ENCODE data around the gene DIPK1A.

DIPK1A gene

DNA sequence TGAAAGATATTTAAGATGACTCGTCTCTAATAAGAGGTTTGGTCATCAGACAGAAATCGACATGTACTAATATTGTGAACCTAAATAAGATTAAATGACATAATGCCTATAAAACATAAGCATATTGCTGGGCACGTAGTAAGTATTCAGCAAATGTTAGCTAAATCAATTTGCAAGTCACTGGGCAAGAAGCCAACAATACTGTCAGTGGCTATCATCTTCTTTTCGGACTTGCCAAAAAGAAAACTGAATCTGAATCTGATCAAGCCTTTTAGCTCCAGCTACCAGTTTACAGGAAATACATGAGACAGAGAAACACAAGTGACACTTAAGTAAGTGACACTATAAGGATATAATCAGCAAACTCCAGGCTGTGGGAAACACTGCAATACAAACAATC lies 83.5 kb downstream of the DIPK1A start:
- DNase-seq (ENCODE audit: low read depth in 2 of 2) = no peak

DNA sequence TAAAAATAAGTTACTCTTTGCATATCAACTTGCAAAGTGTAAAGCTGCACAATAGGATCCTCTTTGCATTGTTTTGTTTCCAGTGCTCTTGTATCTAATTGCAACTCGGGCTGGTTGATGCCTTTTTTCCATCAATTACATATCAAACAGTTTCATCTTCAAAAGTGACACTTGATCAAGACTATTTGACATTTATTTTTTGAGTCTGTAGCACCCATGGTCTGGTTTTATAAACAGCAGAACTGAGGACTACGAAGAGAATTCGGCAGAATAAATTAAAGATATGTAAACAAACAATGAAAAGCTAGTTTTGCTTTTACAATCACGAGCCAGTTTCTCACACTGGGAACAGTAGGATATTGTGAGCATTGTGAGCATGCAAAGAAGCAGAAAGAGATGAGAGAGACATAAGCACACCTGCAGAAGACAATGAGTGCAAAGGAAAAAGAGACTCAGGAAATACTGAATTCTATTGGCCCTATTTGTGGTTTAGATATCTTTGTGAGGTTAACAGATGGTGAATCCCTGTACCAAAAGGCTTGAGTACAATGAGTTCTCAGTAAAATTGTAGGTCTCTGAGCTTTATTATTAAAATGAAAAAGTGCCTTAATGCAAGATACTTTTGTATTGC lies 84.1 kb downstream of the DIPK1A start:
- no peak for DNase-seq (ENCODE audit: low read depth in 2 of 2)

DNA sequence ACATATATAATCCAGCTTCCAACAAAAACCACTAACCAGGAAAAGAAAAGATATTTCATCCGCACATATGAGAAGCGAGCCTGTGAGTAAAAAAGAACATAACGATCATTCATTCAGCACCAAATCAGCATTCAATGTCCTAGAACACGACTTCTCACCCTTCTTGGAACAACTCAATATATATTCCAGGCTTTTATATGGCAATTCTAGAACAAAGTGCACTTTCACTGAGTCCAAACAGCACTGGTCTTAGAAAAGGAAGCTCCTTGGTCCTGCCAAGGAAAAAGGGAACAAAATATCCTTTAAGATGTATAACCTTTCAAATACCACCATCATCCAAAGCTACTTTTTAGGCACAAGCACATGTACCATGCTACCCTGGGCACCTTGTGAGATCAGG lies 84.9 kb downstream of the DIPK1A start:
- DNase-seq (ENCODE audit: low read depth in 2 of 2) = no peak

DNA sequence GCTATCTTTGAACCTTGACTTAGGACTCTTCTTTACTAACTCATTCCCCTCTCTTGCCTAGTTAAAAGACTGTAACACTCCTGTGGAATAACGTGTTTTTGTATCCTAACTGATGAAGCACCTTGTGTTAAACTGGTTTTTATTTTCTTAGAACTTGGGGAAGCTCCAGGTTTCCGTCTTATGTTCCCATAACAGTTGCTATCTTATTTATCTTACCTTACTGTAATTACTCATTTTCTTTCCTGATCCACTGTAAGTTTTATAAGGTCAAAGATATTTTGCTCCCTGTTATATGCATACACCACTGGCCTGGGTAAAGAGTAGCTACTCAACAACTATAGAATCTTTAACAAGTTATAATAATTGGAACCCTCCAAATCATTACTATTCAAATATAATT lies 86.3 kb downstream of the DIPK1A start:
- no peak for DNase-seq (ENCODE audit: low read depth in 2 of 2)

DNA sequence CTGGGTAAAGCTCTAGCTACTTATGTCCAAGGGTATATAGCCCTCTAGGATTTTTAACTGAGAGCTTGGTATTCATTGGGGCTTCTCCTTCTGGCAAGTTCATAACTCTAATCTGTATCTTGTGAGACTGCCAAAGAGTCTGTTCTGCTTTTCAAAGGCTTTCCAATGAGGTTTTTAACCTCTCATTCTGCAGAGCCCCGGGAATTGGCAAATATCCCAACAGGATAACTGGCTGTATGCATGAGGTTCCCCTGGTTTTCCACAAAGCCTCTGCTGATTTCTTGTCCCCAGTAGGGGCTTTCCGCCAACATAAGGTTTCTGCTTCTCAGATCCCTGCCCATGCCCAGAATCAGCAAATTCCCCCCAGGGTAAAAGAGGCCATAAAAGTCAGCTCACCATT lies 88.5 kb downstream of the DIPK1A start:
- no peak for DNase-seq (ENCODE audit: low read depth in 2 of 2)

DNA sequence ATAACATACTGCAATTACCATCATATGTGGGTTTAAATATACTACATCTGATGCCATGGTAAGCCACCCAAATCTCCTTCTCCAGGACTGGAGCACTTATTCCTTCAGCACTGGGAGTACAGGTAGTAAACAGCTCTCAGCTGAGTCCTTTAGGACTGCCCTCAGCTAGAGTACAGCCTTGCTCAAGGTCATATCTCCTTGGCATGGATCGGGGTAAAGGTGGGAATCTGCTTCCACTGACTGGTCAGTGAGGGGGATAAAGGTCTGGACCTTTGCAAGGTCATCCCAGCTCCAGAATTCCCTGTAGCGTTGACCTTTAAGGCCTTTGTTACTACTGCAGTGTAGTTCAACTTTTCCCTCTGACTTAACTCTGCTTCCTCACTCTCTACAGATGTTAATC lies 90.7 kb downstream of the DIPK1A start:
- no peak for DNase-seq (ENCODE audit: low read depth in 2 of 2)

DNA sequence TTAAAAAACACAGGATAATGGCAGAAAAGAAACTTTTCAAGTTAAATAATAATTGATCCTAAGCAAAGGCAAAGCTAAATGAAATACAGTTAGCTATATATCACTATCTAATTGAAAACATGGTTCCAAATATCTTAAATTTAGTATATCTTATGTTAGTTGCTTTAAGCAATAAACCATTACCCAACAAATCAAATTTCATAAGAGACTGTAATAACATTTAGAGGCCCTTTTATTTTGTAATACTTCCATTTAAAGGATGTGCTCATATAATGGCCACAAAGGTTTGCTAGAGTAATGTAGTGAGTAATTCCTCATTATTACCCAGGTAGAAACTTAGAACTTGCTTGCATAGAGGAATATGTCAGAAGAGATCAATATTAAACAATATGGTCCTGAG lies 97.1 kb downstream of the DIPK1A start:
- no peak for DNase-seq (ENCODE audit: low read depth in 2 of 2)

DNA sequence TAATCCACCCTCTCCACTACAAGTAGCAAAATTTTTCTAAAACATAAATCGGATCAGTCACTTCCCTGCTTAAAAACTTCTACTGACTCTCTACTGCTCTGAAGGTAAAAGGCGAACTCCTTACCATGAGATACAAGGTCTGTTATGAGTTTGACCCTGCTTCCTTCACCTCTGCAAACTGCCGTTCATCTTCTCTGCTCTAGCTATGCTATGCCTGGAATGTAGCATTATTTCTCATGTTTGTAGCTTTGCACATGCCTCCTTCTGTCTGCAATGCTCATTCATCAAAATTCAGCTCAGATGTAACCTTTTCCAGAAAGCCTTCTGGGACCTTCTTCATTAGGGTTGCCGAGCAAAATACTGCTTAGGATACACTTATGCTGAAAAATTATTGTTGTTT lies 98.7 kb downstream of the DIPK1A start:
- DNase-seq (ENCODE audit: low read depth in 2 of 2) = no peak

DNA sequence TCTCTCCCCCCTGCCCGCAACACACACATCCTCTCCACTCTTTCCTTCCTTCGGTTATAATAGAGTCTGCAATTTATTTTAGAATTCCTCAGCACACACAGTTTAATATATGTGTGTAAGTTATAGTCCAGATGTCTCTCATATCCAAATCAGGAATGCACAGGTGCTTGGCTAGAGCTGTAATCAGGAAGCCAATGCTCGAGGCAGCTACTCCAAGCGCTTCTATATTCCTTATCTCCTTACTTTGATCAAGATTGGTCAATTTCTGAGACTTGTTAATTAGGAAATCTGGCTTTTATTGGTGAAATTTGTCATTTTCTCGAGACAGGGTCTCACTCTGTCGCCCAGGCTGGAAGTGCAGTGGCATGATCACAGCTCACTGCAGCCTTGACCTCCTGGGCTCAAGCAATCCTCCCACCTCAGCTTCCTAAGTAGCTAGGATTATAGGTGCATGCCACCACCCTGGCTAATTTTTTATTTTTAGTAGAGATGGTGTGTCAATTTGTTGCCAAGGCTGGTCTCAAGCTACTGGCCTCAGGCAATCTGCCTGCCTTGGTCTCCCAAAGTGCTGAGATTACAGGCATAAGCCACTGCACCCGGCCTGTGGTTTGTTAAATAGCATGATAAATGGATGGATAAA lies 101.7 kb downstream of the DIPK1A start:
- no peak for DNase-seq (ENCODE audit: low read depth in 2 of 2)

DNA sequence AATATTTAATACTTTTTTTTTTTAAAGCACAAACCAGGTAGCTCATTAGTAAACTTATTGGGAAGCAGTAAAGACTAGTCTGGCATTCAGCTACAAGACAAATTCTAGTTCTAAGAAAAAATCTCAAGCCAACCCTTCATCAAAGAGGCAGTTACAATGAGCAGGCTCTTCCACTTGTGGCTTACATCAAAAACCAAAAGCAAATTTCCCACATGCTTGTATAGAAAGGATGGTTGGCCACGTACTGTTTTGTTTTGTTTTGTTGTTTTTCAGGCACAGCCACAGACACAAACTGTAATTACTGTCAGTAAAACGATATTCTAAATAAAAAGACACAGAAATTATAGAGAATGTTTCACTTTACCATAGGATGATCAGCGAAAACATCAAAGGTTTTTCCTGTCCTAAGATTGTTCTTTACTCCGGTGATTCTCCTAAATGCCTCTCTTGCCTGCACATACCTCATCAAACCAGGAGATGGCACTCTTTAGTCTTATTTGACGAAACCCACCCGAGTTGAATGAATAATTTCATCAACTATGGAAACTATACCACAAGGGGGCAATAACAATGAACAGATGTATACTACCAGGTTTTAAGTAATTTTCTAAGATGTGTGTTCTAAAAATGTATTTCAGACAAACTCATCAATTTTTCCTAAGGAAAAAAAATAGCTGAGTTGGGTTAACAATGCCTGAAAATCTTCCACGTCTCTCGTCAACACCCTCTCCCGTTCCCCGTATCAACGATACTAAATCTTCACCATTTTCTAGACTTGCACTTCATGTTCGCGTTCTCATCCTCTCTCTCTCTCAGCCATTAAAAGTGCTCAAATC lies 102.5 kb downstream of the DIPK1A start:
- peak in 1 of 2 experiments; percentile 15 for DNase-seq (ENCODE audit: low read depth in 2 of 2)

DNA sequence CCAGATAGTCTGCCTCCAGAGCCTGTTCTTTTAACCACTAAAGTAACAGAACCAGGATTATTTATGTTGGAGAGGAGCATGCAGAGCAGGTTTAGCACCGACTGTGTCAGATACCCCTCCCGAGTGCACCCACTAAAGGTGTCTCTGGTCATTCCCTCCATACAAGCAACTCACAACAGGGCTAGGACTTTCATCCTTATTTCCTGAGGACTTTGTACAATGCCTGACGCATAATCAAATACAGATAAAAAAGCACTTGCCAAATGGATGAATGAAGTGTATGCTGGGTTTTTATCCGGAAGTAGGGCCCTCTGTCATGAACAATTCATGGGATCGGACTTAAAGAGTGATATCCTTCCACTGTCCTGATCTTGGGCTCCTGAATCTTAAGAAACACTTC lies 103.4 kb downstream of the DIPK1A start:
- DNase-seq (ENCODE audit: low read depth in 2 of 2) = no peak

DNA sequence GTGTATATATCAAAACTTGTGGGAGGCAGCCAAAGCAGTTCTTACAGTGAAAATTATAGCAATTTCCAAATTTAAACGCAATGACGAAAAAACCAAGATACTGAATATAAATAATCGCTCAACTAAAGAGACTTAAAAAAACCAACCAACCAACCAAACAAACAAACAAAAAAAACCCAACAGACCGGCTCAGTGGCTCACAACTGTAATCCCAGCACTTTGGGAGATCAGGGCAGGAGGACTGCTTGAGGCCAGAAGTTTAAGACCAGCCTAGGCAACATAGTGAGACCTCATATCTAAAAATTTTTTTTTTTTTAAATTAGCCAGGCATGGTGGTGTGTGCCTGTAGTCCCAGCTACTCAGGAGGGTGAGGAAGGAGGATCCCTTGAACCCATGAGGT lies 106.0 kb downstream of the DIPK1A start:
- DNase-seq (ENCODE audit: low read depth in 2 of 2) = no peak

DNA sequence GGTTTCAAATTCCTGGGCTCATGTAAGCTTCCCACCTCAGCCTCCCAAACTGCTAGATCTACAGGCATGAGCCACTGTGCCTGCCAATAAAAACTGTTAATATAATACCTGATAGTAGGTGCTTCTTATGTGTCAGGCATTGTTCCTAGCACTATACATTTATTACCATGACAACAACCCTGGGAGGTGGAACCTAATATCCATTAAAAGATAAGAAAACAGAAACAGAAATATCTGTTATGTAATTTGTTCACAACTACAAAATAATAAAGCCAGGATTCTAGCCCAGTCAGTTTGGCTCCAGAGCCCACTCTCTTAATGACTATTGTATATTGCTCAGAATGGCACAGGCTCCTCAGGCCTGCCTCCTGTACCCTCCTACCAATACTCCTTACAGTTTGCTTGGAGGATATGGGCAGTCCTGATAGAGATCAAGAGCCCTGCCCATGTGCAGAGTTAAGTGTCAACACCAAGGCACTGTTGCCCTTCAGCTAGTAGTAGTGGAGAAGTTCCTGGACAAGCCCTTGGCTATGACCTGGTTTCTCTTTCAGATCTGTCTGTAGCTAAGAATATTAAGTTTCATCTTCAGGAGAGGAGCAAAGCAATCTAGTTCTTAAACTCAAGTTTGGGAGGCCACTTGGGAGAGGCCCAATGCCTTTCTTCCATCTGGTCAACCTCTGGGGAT lies 107.0 kb downstream of the DIPK1A start:
- DNase-seq (ENCODE audit: low read depth in 2 of 2) = no peak

DNA sequence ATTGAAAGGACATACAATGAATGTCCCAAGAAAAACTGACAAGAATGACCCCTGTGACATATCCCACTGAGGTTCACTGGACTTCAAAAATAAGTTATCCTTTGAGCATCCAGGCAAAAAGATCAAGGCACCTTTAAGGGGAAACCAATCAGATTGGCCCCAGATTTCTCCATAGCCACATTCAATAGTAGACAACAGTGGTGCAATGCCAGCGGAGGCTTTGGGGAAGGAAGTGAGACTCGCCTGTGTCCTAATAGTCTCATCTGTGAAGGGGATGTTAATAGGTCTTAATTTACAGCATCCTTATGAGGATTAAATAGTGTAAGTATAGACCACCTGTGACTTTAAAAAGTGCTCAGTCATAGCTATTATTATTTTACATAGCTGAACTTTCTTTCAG lies 108.0 kb downstream of the DIPK1A start:
- DNase-seq (ENCODE audit: low read depth in 2 of 2) = no peak

DNA sequence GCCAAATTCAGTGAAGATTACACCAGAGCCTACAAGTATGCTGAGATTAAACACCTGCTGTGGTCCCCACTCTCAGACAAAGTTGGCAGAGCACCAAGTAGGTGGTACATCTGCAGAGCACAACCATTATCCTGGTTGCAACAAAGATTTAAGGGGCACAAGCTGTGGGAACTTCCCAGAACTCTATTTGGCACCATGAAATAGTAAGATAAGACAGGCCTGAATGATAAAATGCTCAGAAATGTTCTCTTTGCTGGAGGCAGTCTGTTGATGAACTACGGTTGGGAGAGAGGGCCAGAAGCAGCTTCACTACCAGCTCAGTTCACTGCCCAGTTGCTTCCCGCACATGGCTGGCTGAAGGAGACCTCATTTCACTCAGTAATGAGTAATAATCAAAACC lies 109.5 kb downstream of the DIPK1A start:
- no peak for DNase-seq (ENCODE audit: low read depth in 2 of 2)

DNA sequence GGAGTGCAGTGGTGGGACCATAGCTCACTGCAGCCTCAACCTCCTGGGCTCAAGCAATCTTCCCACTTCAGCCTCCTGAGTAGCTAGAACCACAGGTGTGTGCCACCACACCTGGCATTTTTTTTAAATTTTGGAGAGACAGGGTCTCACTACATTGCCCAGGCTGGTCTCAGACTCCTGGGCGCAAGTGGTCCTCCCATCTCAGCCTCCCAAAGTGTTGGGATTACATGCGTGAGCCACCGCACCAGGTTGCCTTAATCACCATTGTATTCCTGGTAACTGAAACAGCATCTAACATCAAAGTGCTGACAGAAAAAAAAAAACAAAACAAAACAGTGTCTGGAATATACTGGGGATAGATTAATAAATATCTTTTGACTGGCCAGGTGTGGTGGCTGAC lies 111.2 kb downstream of the DIPK1A start:
- no peak for DNase-seq (ENCODE audit: low read depth in 2 of 2)

DNA sequence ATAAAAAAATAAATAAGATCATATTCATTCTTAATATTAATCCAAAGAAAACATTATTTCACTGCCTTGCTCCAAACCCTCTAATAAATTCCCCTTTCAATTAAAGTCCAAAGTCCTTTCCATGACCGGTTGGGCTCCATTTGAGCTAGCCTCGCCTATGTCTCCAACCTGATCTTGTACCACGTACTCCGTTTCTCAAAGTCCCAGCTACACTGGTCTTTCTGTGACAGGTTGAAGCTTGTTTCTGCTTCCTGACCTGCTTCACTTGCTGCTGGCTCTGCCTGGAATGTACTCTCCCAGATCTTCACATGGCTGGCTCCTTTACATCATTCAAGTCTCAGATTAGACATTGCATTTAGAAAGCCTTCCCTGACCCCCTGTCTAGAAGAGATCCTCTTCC lies 113.1 kb downstream of the DIPK1A start:
- DNase-seq (ENCODE audit: low read depth in 2 of 2) = no peak

DNA sequence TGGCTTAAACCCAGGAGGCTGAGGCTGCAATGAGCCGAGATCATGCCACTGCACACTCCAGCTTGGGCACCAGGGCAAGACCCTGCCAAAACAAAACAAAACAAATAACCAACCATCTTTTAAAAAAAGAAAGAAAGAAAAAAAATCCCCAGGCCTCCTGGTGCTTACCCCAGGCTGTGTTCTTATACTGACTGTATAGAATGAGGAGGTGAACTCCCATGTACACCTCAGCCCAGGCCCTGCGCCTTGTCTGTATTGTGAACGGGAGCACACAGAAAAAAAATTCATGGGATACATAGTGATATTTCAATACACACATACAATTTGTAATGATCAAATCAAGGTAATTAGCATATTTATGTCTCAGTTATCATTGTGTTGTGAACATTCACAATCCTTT lies 115.4 kb downstream of the DIPK1A start:
- DNase-seq (ENCODE audit: low read depth in 2 of 2) = no peak

DNA sequence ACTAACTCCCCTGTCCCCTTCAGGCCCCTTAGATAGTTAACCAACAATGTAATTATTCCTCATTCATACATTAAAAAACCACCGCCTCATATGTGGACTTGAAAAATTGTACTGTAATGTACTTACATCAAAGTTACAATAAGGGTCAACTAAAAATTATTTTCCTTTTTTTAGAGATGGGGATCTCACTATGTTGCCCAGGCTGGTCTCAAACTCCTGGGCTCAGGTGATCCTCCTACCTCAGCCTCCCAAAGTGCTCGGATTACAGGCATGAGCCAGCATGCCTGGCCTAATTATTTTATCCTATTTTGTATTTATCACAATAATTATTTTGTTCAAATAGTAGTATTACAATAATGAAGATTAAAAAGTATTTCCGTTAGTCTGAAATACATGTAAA lies 116.8 kb downstream of the DIPK1A start:
- DNase-seq (ENCODE audit: low read depth in 2 of 2) = no peak

DNA sequence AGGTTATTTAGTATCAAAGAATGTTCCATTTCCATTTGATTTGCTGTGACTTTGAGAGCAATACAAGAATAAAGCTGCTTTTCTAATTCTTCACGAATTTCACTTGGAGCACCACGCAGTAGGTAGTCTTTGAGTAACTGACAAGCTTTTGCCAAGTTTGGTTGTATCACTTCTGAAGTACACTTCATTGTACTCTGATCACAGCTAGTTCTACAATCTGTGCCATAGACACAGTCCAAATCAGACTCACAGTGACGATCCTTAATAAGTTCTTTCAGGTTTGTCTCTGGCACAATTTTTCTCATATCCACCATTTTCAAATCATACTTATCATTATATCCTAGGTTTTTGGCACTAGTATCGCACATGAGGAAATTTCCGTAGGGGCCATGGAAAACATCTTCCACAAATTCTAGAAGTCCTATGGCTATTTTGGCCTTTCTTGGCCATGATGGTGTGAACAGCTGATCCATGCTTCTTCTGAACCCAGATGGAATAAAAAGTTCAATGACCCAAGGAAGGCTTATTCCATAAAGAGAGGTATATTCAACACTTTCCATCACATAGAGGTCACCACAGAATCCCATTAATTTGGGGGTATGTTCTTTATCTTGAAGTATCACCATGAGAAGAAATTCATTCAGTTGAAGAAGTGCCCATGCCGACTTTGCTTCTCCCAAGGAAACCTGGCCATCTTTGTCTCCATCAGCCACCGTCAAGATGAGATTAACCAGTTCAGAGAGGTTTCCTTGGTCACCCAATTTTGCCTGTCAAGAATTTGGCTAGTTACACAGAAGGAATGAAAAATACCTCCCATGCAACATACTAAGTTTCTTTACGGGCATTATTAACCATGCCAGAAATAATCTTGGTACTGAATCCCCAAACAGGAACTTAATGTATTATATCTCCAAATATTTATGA lies 117.6 kb downstream of the DIPK1A start:
- no peak for DNase-seq (ENCODE audit: low read depth in 2 of 2)

DNA sequence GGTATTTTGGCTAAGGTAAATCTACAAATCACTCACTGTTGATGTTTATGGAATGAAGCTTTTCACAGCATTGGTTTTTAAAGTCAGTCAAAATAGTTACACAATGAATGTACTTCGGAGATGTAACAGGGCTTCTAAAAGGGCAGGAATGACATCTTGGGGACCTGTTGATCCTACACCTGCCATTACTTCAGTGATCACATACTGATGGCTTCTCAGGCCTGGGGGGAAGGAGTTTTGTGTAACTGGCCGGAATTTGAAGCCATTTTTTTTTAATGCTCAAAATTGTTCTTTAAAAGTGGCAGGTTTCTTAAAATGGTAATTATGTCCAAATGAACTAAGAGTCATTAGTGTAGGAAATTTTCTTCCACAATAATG lies 118.2 kb downstream of the DIPK1A start:
- no peak for DNase-seq (ENCODE audit: low read depth in 2 of 2)

Measured in stimulated activated CD4-positive, alpha-beta T cell treated with anti-CD3 and anti-CD28 coated beads, Interleukin-12 subunit alpha, Interleukin-12 subunit beta, amount 100 ng/mL, for 24 hours (primary cell).